Renal cortex interstitium (tissue), 11 donors: ENCODE measurements around the gene DCHS2. TPM values are rescaled to one million over a fixed set of nuclear protein-coding genes. Genes with fewer than 3 reads are reported as not detected.

Experiments
- DNase-seq, 11 donors: peaks; one replicate each; pipeline ENCODE4 v3.0.0-alpha.2; 2013; ENCODE audit warnings: low read depth in 9 of 11, low spot score in 4 of 11; ENCODE audit errors: extremely low read depth in 1 of 11
- polyA plus RNA-seq, 3 donors: library from polyadenylated mRNA; unstranded; fragments of 120-200 nt; gene quantifications; one replicate each; pipeline ENCODE4 v1.2.1, GENCODE V29; 2013; ENCODE audit not compliant: insufficient read length in 3 of 3

The DCHS2 gene
- polyA plus RNA-seq, 3 donors: 6.6 to 8.3 (median 7.3) TPM

DNA sequence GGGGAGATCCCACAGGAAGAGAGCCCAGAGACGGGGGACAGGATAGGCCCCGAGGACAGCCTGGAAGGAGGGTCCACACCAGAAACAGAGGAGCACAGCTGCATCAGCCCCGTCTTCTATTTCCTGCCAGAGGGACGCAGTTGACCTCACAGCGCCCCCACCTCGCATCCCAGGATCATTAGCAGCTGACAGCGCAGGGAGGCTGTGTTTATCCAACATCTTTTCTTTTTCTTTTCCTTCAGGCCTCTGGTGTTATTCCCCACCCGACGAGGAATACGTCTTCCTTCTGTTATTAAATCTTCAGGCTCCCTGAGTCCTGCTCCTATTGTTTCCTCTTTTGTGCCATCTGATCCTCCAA, 75.4 kb downstream of the DCHS2 start:
- DNase-seq: peak in 7 of 11 donors; percentile 28 to 50 (median 44)

DNA sequence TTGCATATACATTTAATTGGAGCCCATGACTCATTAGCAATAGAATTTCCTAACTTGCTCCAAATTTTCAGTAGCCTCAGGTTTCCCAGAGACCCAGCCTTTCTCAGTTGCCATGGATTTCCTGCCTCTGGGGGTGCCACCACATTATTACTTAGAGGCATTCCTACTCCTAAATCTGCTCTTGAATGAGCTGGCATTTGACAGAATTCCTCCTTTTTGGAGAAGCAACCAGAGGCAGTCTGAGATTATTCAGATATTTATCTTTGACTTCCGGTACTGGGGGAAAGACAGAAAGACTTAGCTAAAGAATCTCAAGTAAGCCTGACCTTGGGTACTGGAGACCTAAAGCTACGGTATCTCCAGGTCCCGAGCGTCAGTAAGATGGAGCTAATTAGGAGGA, 76.3 kb downstream of the DCHS2 start:
- DNase-seq: no peak

DNA sequence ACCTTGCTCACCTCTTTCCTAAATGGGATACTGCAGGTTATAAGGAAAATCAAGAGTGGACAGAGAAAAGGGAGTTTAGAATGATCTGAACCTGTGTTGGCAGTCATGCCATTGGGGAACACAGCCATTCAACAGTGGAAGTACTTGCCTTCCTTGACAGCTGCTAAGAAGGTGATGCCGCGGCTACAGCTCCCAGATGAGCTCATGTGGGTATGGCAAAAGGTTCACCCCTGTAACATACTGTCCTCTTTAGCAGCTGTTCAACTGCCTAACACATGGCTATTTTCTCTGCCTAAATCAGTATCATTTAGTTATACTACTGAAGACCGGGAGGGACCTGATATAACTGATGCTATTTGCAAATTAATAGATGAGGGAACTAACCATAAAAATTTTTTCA, 76.8 kb downstream of the DCHS2 start:
- no peak for DNase-seq

DNA sequence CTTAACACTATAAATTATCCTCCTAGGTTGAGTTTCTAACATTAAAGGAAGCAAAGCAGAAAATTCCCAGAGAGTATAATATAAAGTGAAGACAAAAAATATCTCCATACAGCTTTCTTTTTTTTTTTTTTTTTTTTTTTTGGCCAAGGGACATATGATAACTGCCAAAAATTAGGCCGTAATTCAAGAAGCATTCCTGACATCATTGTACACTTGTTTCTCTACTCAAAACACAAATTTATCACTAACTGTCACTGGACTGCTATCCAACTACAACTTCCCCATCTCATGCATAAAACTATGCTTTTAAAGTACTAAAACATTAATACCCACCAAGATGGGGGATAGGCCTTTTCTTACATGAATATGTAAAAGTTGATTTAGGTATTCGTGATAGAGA, 77.2 kb downstream of the DCHS2 start:
- DNase-seq: no peak

DNA sequence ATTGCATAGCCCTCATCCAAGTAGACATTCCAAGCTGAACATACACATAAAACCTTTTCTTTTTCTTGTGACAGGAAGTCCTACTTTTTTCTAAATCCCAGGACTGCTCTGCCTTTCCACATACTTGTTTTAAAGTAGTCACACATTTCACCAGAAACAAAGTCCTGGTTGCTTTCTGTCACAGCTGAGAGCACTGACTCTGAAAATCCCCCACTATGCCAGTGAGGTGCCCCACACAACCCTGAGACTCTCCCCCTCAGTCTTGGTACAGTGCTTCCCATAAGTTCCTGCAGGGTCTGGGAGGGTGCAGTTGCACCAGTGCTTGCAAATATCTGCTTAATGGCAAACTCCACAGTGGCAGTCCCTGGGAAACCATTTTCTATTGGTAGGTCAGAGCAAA, 84.2 kb downstream of the DCHS2 start:
- DNase-seq: no peak

DNA sequence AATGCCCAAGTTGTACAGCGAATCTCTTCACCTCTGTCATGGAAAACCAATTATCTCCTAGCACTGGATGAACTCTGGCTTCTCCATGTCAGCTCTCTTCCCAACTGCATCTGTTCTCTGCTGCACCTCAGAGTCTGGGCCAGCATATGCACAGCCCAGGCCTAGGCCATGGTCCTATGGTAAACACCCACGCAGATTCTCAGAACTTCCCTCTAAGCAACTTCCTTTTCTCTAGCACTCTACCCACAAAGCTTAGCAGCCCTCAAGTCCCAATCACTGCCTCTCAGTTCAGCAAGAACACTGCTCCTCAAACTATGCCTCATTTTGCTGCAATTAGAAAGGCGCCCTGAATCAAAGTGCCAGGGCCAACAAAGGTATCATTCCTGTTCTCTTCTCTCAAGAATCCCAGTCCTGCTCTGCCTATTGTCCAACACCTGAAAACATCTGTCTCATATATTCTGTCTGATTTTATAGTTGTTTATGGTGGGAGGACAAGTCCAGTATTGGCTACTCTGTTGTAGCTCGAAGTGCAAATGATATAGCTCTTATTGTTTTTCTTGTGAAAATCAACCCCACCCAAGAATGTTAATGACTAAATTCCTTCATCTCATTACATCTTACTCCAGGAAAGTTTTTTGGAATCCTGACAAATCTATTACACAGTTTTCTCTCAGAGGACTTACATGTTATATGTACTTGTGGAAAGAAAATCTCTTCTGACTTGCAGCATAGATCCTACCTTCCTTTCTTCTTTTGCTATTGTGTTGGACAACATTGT, 85.4 kb downstream of the DCHS2 start:
- DNase-seq: peak in 4 of 11 donors; percentile 33 to 63 (median 54)

DNA sequence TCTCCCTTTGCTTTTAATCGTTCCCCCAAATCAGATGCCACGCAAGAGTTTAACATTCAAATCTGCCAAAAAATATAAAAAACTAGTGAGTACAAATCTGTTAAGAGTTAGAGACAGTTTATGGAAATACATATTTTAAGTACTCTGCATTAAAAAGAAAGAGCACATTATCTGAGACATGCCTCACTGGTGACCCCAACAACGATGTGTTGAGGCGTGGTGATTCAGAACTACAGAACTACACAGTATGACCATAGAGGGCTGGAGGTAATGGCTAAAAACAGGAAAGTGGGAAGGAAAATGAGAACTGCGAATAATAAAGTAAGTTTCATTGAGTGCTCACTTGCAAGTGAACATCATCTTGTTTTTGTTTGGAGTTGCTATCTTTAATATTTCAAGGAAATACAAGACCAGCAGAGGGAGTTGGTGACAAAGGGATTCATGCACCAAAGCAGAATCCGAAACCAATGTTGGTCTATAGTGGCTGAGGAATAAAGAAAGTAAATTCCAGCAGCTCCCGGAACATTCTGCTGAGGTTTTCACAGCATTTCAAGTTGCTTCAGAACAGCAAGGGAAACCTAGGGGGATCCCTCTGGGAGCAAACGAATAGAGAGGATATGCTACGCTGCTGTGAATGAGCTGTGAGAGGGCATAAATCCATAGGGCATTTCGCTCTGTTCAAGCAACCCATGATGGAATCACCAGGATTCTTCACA, 92.2 kb downstream of the DCHS2 start:
- peak in 7 of 11 donors; percentile 33 to 68 (median 51) for DNase-seq

DNA sequence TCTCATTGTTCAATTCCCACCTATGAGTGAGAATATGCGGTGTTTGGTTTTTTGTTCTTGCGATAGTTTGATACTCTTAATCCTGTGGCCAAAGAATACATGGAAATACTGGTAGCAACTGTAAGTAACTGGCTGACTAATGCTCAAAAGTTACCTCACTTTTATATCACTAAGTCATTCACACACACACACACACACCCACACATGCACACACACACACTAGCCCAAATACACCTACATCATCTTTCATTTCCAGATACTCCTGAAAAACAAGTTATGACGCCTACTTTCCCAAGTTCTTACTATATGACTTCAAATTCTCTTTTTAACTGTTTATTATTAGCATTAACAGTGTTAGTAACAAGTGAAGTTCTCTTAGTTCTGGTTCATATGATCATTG, 101.3 kb downstream of the DCHS2 start:
- DNase-seq: no peak

DNA sequence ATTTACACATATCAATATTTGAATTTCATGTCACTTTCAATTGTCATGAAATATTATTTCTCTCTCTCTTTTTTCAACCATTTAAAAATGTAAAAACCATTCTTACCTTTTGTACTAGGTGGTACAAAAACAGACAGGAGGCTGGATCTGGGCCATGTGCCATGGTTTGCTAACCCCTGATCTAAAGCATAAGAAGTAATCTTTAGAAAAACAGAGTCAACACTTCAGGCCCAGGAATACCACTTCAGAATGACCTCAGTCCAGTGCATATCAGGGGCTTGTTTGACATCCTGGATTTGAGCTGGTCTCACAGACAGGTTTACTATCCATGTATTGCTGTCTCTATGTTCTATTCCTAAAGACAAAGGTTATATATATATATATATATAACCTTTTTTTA, 102.5 kb downstream of the DCHS2 start:
- no peak for DNase-seq

DNA sequence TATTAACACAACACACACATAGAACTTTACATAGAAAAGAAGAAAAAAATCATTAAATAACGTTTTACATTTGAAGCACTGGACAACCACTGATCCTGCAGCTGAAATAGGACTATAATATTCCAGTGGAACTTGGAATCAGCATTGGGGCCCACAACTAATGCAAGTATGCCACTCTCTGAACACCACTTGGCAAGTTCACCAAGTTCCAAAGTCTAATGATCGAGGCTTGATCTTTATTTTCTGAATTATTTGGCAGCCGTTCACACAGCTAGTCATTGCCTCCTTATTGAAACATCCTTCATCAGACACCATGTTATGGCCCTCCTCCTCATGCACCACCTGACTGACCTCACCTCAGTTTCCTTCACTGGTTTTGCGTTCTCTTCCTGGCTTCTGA, 107.6 kb downstream of the DCHS2 start:
- no peak for DNase-seq

DNA sequence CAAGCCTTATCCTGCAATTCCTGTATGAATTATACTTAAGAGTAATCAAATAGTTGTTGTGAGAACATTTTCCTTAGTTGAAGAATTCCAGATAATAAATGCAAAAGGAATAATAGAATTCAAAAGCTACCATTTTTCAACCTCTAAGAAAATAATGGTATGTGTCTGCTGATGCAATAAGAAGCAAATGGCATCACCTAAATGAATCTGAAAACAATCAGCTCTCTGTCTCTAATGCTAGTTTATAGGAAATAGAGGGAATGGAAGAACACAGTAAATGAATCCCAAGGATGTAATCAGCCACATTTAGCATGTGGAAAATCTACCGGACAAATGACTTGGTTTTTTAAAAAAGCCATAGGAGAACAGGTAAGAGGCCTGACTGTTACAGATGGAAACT, 115.1 kb downstream of the DCHS2 start:
- no peak for DNase-seq

DNA sequence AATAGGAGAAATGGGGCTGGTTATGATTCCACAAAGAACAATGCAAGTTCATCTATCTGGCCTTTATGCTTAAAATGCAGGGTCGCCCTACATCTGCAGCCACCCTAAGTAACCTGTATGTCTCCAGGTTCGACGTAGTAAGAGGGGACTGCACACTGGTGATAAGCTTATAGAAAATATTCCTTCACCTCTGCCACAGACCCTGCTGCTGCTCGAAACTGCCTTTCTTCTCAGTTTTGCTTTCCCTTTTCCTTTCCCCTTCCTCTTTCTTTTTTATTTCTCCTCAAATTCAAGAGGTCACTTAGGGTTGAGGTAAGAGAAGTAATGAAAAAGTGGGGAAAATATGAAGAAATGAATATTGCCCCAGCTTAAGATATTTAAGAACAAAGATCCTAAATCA, 123.5 kb downstream of the DCHS2 start:
- no peak for DNase-seq

DNA sequence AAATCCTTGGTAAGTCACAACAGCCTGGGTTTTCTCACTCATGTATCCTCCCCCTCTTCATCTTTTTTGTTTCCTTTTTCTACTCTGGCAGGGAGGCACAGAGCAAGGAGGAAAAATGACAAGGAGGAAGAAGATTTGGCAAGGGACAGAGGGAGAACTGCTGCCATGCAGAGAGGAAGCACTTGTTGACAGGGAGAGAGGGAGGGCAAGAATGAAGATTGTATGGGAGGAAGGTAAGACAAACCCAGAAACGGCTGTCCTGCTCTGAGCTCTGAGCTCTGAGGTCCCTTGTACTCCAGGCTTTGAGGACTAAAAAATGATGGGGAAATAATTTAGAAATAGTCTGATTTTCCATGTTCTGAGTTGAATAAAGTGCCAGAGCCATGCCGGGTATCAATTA, 123.9 kb downstream of the DCHS2 start:
- DNase-seq: no peak

DNA sequence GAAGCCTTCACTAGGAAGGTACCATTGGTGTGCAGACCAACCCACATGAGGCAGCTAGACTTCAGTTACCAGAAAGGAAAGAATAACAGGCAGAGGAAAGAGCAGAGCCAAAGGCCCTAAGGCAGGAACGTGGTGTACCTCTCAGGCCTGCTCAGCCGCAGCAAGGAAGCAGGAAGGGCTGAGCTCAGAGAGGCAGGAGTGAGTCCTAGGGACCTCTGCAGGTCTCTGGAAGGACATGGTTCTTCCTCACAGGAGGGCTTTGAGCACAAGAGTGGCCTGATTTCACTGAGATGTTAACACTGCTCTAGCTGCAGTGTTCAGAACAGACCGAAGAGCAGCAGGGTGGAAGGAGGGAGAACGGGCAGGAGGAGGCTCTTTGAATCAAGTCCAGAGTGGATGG, 124.6 kb downstream of the DCHS2 start:
- no peak for DNase-seq

DNA sequence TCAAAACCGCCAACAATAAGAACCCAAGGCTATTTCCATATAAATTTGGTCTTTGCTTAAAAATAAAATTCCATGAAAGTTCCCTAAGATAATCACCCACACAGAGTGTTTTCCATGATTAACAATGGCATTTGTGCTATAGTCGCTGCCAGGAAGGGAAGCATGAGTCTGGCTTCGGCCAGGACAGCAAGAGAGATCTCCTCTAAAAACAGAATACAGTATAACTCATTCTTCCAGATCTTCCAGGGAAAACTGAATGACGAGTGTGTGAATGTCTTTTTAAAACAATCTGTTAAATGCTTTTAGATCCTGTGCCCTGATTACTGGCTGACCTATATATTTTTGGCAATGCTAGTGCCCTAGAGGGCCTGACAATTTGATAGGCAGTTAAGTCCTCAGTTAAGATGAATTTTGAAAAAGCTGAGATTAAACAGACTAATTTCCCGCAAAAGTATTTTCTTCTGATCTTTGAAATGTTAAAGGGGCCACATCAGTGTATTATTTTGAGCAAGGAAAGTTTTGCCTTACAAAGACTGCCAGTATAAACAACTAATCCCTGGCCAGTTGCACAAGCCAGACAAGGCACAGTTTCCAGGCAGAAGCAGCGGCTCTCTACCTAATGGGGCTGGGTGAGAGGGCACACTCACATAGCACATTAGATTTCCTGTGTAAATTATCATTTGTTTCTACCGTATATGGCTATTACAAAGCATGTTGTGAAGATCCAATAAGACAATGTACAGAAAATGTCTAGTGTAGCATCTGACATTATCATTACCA, 127.3 kb downstream of the DCHS2 start:
- no peak for DNase-seq

DNA sequence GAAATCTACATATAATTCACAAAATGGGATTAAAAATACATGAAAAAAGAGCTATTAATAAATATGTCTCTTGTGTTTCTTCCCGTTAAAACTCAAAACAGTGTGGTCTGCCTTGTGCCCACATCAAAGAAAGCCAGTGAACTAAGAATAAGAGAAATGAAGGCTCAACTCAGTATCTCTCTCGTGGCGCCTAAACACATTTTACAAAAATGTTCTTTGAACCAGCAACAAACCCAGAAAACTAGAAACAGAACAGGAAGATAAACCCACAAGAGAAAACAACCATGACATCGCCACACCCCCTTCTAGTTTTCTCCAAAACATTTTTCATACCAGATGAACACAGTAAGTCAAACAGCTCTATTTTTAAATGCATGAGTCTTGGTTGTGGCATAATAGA, 130.1 kb downstream of the DCHS2 start:
- no peak for DNase-seq

DNA sequence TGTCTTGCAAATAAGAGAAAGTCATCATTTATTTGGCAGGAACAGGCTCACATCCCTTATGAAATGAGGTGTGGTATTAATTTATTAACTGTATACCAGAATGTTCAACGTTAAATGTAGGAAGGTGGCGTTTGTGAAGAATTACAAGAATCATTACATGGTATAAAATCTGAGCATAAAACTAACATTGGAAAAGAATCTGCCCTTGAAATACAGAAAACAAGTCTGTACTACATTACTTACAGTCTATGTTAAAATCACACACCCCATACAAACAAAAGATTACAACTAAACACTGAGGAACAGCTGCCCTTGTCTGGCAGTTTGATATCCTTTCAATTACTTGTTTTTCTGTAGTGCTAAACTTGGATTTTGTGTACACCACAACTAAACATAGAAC, 131.1 kb downstream of the DCHS2 start:
- DNase-seq: no peak

DNA sequence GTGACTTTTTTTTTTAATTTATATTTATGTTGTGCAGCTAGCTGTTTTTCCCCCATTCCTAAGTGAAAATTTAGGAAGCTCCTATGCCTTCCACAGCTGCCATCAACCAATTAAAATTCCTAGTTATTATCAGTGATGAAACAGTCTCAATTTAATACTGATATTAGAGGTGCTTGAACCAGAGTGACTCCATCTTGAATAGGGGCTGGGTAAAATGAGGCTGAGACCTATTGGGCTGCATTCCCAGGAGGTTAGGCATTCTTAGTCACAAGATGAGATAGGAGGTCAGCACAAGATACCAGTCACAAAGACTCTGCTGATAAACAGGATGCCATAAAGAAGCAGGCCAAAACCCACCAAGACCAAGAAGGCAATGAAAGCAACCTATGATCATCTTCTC, 136.7 kb downstream of the DCHS2 start:
- DNase-seq: no peak

DNA sequence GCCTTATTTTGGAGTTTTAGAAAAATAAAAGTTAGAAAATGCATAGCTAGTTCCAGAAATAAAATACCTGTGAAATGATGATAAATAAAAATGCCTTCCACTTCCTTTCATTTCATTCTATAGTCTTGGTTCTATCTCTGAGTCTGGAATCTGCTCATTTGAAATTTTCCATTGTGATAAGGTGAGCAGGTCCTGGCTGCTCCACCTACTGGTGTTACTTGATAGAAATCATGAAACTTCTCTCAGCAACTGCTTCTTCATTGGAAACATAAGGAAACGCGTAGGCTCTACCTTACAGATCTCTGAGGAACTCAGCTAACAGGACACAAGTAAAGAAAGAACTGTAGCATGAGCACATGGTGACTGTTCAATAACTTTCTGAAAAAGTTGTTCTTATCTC, 141.8 kb downstream of the DCHS2 start:
- DNase-seq: peak in 1 of 11 donors; percentile 18

DNA sequence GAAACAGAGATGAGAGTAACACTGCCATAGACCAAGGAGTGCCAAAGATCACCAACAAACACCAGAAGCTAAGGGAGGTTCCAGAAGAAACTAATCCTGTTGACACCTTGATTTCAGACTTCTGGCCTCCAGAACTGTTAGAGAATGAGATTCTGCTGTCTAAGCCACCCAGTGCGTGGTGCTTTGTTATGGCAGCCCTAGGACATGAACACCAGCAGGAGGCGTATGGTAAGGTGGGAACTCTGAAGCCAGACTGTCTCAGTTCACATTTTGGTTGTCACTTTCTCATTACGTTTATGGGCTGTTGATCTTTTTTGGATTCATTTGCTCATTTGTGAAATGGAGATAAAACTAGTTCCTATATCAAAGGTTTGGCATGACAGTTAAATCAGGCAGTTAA, 142.9 kb downstream of the DCHS2 start:
- no peak for DNase-seq
